Measurements from ENCODE around the gene PSD.

The PSD gene

GRCh38 chr10:102403115-102403514, 15.5 kb downstream of the PSD start:
- no peaks in the 10 kb centered on the region for H3K36me3 ChIP-seq (ENCODE audit: control insufficient read depth, insufficient read depth, low read length)
- H3K27ac ChIP-seq (ENCODE audit: insufficient read depth, low read depth, low read length, poor library complexity, severe bottlenecking): no peak overlapping the region
- no peaks in the 10 kb centered on the region for H3K9me3 ChIP-seq (ENCODE audit: control insufficient read depth, low read length)
- H3K27me3 ChIP-seq (ENCODE audit: control insufficient read depth, insufficient read depth, low read length, poor library complexity, severe bottlenecking): peaks cover 24% of the 10 kb centered on the region
- H3K4me3 ChIP-seq (ENCODE audit: insufficient read depth, low read depth, low read length): no peak overlapping the region
- WGBS, 2 experiments: 93 to 94% methylated on average over 13 of the region's 13 CpGs
- H3K4me1 ChIP-seq (ENCODE audit: control insufficient read depth, insufficient read depth, low read length): no peaks in the 10 kb centered on the region

- Histone ChIP-seq H3K4me3 (ENCODE audit: insufficient read depth, low read depth, low read length) (no peak overlapping the region), H3K4me1 (ENCODE audit: control insufficient read depth, insufficient read depth, low read length) (no peaks in the 10 kb centered on the region), H3K27ac (ENCODE audit: insufficient read depth, low read depth, low read length, poor library complexity, severe bottlenecking) (no peak overlapping the region), H3K27me3 (ENCODE audit: control insufficient read depth, insufficient read depth, low read length, poor library complexity, severe bottlenecking) (peaks cover 18% of the 10 kb centered on the region), H3K36me3 (ENCODE audit: control insufficient read depth, insufficient read depth, low read length) (no peaks in the 10 kb centered on the region), H3K9me3 (ENCODE audit: control insufficient read depth, low read length) (no peaks in the 10 kb centered on the region)
- 87 to 97% methylated on average over 5 of the region's 5 CpGs for WGBS, 2 experiments
These were observed 16.1 kb downstream of the PSD start for GRCh38 chr10:102402512-102402896.

GRCh38 chr10:102401735-102402511, 16.7 kb downstream of the PSD start:
- H3K36me3 ChIP-seq (ENCODE audit: control insufficient read depth, insufficient read depth, low read length): no peaks in the 10 kb centered on the region
- H3K9me3 ChIP-seq (ENCODE audit: control insufficient read depth, low read length): no peaks in the 10 kb centered on the region
- H3K27ac ChIP-seq (ENCODE audit: insufficient read depth, low read depth, low read length, poor library complexity, severe bottlenecking): no peak overlapping the region
- H3K4me1 ChIP-seq (ENCODE audit: control insufficient read depth, insufficient read depth, low read length): no peaks in the 10 kb centered on the region
- no peak overlapping the region for H3K4me3 ChIP-seq (ENCODE audit: insufficient read depth, low read depth, low read length)
- WGBS, 2 experiments: 88 to 90% methylated on average over 18 of the region's 18 CpGs
- peaks cover 12% of the 10 kb centered on the region for H3K27me3 ChIP-seq (ENCODE audit: control insufficient read depth, insufficient read depth, low read length, poor library complexity, severe bottlenecking)

GRCh38 chr10:102401342-102401654, 17.3 kb downstream of the PSD start:
- Histone ChIP-seq H3K36me3 (ENCODE audit: control insufficient read depth, insufficient read depth, low read length) (no peaks in the 10 kb centered on the region), H3K4me1 (ENCODE audit: control insufficient read depth, insufficient read depth, low read length) (peaks cover 3% of the 10 kb centered on the region), H3K27me3 (ENCODE audit: control insufficient read depth, insufficient read depth, low read length, poor library complexity, severe bottlenecking) (peaks cover 6% of the 10 kb centered on the region), H3K4me3 (ENCODE audit: insufficient read depth, low read depth, low read length) (no peak overlapping the region), H3K27ac (ENCODE audit: insufficient read depth, low read depth, low read length, poor library complexity, severe bottlenecking) (no peak overlapping the region), H3K9me3 (ENCODE audit: control insufficient read depth, low read length) (no peaks in the 10 kb centered on the region)
- WGBS, 2 experiments: 91 to 93% methylated on average over 8 of the region's 8 CpGs

- WGBS, 2 experiments: 95% methylated on average over 22 of the region's 22 CpGs
- H3K27ac ChIP-seq (ENCODE audit: insufficient read depth, low read depth, low read length, poor library complexity, severe bottlenecking): no peak overlapping the region
- no peak overlapping the region for H3K4me3 ChIP-seq (ENCODE audit: insufficient read depth, low read depth, low read length)
- no peaks in the 10 kb centered on the region for H3K9me3 ChIP-seq (ENCODE audit: control insufficient read depth, low read length)
- no peaks in the 10 kb centered on the region for H3K36me3 ChIP-seq (ENCODE audit: control insufficient read depth, insufficient read depth, low read length)
- peaks cover 8% of the 10 kb centered on the region for H3K4me1 ChIP-seq (ENCODE audit: control insufficient read depth, insufficient read depth, low read length)
- H3K27me3 ChIP-seq (ENCODE audit: control insufficient read depth, insufficient read depth, low read length, poor library complexity, severe bottlenecking): peaks cover under 1% of the 10 kb centered on the region
These were observed 17.8 kb downstream of the PSD start for GRCh38 chr10:102400598-102401341.

GRCh38 chr10:102400076-102400475, 18.5 kb downstream of the PSD start:
- Histone ChIP-seq H3K9me3 (ENCODE audit: control insufficient read depth, low read length) (no peaks in the 10 kb centered on the region), H3K4me1 (ENCODE audit: control insufficient read depth, insufficient read depth, low read length) (peaks cover 8% of the 10 kb centered on the region), H3K4me3 (ENCODE audit: insufficient read depth, low read depth, low read length) (no peak overlapping the region), H3K36me3 (ENCODE audit: control insufficient read depth, insufficient read depth, low read length) (no peaks in the 10 kb centered on the region), H3K27ac (ENCODE audit: insufficient read depth, low read depth, low read length, poor library complexity, severe bottlenecking) (no peak overlapping the region), H3K27me3 (ENCODE audit: control insufficient read depth, insufficient read depth, low read length, poor library complexity, severe bottlenecking) (peaks cover 3% of the 10 kb centered on the region)
- WGBS, 2 experiments: 92 to 94% methylated on average over 17 of the region's 17 CpGs

- peak overlapping the region; percentile 49 for H3K4me3 ChIP-seq (ENCODE audit: insufficient read depth, low read depth, low read length)
- 7 to 8% methylated on average over 72 of the region's 72 CpGs for WGBS, 2 experiments
- peaks cover 12% of the 10 kb centered on the region for H3K4me1 ChIP-seq (ENCODE audit: control insufficient read depth, insufficient read depth, low read length)
- no peak overlapping the region for H3K27ac ChIP-seq (ENCODE audit: insufficient read depth, low read depth, low read length, poor library complexity, severe bottlenecking)
- no peaks in the 10 kb centered on the region for H3K36me3 ChIP-seq (ENCODE audit: control insufficient read depth, insufficient read depth, low read length)
- H3K27me3 ChIP-seq (ENCODE audit: control insufficient read depth, insufficient read depth, low read length, poor library complexity, severe bottlenecking): peaks cover 9% of the 10 kb centered on the region
- H3K9me3 ChIP-seq (ENCODE audit: control insufficient read depth, low read length): no peaks in the 10 kb centered on the region
These were observed 19.2 kb downstream of the PSD start for GRCh38 chr10:102399217-102400021.

- H3K27me3 ChIP-seq (ENCODE audit: control insufficient read depth, insufficient read depth, low read length, poor library complexity, severe bottlenecking): peaks cover 20% of the 10 kb centered on the region
- no peak overlapping the region for H3K4me3 ChIP-seq (ENCODE audit: insufficient read depth, low read depth, low read length)
- no peaks in the 10 kb centered on the region for H3K36me3 ChIP-seq (ENCODE audit: control insufficient read depth, insufficient read depth, low read length)
- H3K9me3 ChIP-seq (ENCODE audit: control insufficient read depth, low read length): no peaks in the 10 kb centered on the region
- 93 to 94% methylated on average over 21 of the region's 21 CpGs for WGBS, 2 experiments
- H3K4me1 ChIP-seq (ENCODE audit: control insufficient read depth, insufficient read depth, low read length): peaks cover 14% of the 10 kb centered on the region
- H3K27ac ChIP-seq (ENCODE audit: insufficient read depth, low read depth, low read length, poor library complexity, severe bottlenecking): no peak overlapping the region
These were observed 20.2 kb downstream of the PSD start for GRCh38 chr10:102398172-102399020.

GRCh38 chr10:102397222-102398171, 21.1 kb downstream of the PSD start:
- no peaks in the 10 kb centered on the region for H3K36me3 ChIP-seq (ENCODE audit: control insufficient read depth, insufficient read depth, low read length)
- 96 to 97% methylated on average over 14 of the region's 14 CpGs for WGBS, 2 experiments
- H3K4me3 ChIP-seq (ENCODE audit: insufficient read depth, low read depth, low read length): no peak overlapping the region
- peaks cover 14% of the 10 kb centered on the region for H3K4me1 ChIP-seq (ENCODE audit: control insufficient read depth, insufficient read depth, low read length)
- no peak overlapping the region for H3K27ac ChIP-seq (ENCODE audit: insufficient read depth, low read depth, low read length, poor library complexity, severe bottlenecking)
- H3K27me3 ChIP-seq (ENCODE audit: control insufficient read depth, insufficient read depth, low read length, poor library complexity, severe bottlenecking): peaks cover 29% of the 10 kb centered on the region
- no peaks in the 10 kb centered on the region for H3K9me3 ChIP-seq (ENCODE audit: control insufficient read depth, low read length)
